K562 (cell line): ENCODE results near the gene S100A7A. TPM values are rescaled to one million over a fixed set of nuclear protein-coding genes. Genes with fewer than 3 reads are reported as not detected.

Experiments
- ASH1L ChIP-seq: fragments of 450-650 bp; IDR thresholded peaks from 2 replicates; pipeline ENCODE4 v1.6.1; 2018; ENCODE audit warnings: borderline replicate concordance, mild to moderate bottlenecking, low read depth; ENCODE audit not compliant: partially characterized antibody
- COPS2 ChIP-seq: fragments of 450-650 bp; conservative IDR thresholded peaks from 2 replicates; pipeline ENCODE4 v1.6.1; 2016; ENCODE audit warnings: mild to moderate bottlenecking, moderate library complexity
- HIVEP1 ChIP-seq: fragments of 250-450 bp; sonication (Bioruptor Pico); IDR thresholded peaks from 2 replicates; pipeline ENCODE4 v1.4.0; 2020; ENCODE audit warnings: mild to moderate bottlenecking
- HNRNPL ChIP-seq: fragments of 200-400 bp; formaldehyde crosslinking; IDR thresholded peaks from 2 replicates; pipeline ENCODE4 v1.6.1; 2017; ENCODE audit warnings: low read depth, mild to moderate bottlenecking, low read length
- MED1 ChIP-seq: sonication (generic); formaldehyde crosslinking; IDR thresholded peaks from 2 replicates; pipeline ENCODE4 v1.8.1; 2023; ENCODE audit warnings: missing genetic modification reagents, borderline replicate concordance
- NBN ChIP-seq: fragments of 450-650 bp; IDR thresholded peaks from 2 replicates; pipeline ENCODE4 v1.6.1; 2016; ENCODE audit warnings: low read depth, mild to moderate bottlenecking
- STAG1 ChIP-seq: sonication (generic); formaldehyde crosslinking; IDR thresholded peaks from 2 replicates; pipeline ENCODE4 v1.5.0; 2020; ENCODE audit warnings: missing genetic modification reagents, borderline replicate concordance
- XRCC5 ChIP-seq: fragments of 200-400 bp; formaldehyde crosslinking; IDR thresholded peaks from 2 replicates; pipeline ENCODE4 v1.6.1; 2017; ENCODE audit warnings: low read depth, mild to moderate bottlenecking, low read length
- ZNF551 ChIP-seq: fragments of 250-450 bp; sonication (Bioruptor Pico); IDR thresholded peaks from 2 replicates; pipeline ENCODE4 v1.5.0; 2021; ENCODE audit warnings: mild to moderate bottlenecking, moderate library complexity
- polyA plus RNA-seq, 8 experiments: library from polyadenylated mRNA; depleted of rRNA in 4 of 8; stranded (reverse) in 5 of 8; unstranded in 3 of 8; fragments of >200 nt; fragmentation: Nextera tagmentation in 2 of 8; fragmentation: Illumina TruSeq in 1 of 8; extraction: Ambion mirVana in 2 of 8; extraction: Trizol in 1 of 8; gene quantifications; 2 replicates each; pipeline versions ENCODE4 v1.2.1 to v1.2.3, GENCODE V29; 2011 to 2014; ENCODE audit warnings: inconsistent platforms in 1 of 8, missing spikeins in 1 of 8
- total RNA-seq, 7 experiments: library from RNA; depleted of rRNA in 6 of 7; stranded (reverse); fragments of >200 nt in 6 of 7; fragmentation: Illumina TruSeq in 2 of 7; extraction: Trizol in 2 of 7; gene quantifications; 2 replicates each; pipeline versions ENCODE4 v1.2.1 to v1.2.3, GENCODE V29; 2011 to 2021; ENCODE audit warnings: low replicate concordance in 1 of 7
- TF ChIP-seq, protein P1 (sequence below): fragments of 450-650 bp; IDR thresholded peaks from 2 replicates; pipeline ENCODE4 v1.6.1; 2016; ENCODE audit warnings: mild to moderate bottlenecking, moderate library complexity
- TF ChIP-seq, protein P2 (sequence below): sonication (generic); formaldehyde crosslinking; IDR thresholded peaks from 2 replicates; pipeline ENCODE4 v1.8.1; 2023; ENCODE audit warnings: mild to moderate bottlenecking, missing genetic modification reagents, moderate library complexity
- TF ChIP-seq, protein P3 (sequence below): fragments of 250-450 bp; sonication (Bioruptor Pico); IDR thresholded peaks from 2 replicates; pipeline ENCODE4 v1.5.0; 2021; ENCODE audit warnings: mild to moderate bottlenecking, borderline replicate concordance

The S100A7A gene
- total and polyA plus RNA-seq, 9 of the 15 experiments (the other 6 are each of a cell fraction or from before 2014, with no cell fraction given): not detected

DNA sequence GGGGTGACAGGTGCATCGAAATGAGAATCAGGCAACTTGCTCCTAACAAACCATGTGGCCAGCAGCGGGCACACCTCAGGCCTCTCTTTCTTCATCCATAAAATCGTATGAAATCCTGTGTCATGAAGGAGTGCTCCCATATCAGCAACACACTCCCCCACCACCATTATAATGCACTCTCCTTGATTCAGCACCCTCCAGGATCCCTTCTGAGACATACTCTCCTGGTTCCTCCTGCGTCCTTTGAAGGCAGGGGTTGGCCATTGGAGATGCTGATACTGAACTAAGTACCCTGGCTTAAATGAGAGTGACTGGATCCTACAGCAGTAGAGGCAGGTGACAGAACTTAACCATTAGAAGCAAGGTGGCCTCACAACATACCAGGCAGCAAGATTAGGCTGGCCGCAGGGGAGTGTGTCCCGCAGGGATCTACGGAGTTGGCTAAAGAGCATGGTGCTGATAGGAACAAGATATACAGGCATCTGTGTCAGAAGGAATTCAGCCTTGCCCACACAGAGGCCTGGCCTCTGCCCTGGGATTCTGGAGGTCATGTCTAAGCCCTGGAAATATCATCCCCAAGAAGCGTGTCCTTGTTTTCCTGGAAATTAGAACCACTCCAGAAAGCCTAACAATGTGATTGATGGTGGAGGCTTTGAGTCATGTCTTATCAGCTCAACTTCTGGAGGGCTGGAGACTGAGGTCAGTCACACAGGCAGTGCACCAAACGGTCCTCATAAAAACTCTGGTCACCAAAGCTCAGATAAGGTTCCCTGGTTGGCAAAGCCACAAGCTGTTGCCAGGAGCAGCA lies 16.8 kb downstream of the S100A7A start (continued):
- TF ChIP-seq, protein P1, sequence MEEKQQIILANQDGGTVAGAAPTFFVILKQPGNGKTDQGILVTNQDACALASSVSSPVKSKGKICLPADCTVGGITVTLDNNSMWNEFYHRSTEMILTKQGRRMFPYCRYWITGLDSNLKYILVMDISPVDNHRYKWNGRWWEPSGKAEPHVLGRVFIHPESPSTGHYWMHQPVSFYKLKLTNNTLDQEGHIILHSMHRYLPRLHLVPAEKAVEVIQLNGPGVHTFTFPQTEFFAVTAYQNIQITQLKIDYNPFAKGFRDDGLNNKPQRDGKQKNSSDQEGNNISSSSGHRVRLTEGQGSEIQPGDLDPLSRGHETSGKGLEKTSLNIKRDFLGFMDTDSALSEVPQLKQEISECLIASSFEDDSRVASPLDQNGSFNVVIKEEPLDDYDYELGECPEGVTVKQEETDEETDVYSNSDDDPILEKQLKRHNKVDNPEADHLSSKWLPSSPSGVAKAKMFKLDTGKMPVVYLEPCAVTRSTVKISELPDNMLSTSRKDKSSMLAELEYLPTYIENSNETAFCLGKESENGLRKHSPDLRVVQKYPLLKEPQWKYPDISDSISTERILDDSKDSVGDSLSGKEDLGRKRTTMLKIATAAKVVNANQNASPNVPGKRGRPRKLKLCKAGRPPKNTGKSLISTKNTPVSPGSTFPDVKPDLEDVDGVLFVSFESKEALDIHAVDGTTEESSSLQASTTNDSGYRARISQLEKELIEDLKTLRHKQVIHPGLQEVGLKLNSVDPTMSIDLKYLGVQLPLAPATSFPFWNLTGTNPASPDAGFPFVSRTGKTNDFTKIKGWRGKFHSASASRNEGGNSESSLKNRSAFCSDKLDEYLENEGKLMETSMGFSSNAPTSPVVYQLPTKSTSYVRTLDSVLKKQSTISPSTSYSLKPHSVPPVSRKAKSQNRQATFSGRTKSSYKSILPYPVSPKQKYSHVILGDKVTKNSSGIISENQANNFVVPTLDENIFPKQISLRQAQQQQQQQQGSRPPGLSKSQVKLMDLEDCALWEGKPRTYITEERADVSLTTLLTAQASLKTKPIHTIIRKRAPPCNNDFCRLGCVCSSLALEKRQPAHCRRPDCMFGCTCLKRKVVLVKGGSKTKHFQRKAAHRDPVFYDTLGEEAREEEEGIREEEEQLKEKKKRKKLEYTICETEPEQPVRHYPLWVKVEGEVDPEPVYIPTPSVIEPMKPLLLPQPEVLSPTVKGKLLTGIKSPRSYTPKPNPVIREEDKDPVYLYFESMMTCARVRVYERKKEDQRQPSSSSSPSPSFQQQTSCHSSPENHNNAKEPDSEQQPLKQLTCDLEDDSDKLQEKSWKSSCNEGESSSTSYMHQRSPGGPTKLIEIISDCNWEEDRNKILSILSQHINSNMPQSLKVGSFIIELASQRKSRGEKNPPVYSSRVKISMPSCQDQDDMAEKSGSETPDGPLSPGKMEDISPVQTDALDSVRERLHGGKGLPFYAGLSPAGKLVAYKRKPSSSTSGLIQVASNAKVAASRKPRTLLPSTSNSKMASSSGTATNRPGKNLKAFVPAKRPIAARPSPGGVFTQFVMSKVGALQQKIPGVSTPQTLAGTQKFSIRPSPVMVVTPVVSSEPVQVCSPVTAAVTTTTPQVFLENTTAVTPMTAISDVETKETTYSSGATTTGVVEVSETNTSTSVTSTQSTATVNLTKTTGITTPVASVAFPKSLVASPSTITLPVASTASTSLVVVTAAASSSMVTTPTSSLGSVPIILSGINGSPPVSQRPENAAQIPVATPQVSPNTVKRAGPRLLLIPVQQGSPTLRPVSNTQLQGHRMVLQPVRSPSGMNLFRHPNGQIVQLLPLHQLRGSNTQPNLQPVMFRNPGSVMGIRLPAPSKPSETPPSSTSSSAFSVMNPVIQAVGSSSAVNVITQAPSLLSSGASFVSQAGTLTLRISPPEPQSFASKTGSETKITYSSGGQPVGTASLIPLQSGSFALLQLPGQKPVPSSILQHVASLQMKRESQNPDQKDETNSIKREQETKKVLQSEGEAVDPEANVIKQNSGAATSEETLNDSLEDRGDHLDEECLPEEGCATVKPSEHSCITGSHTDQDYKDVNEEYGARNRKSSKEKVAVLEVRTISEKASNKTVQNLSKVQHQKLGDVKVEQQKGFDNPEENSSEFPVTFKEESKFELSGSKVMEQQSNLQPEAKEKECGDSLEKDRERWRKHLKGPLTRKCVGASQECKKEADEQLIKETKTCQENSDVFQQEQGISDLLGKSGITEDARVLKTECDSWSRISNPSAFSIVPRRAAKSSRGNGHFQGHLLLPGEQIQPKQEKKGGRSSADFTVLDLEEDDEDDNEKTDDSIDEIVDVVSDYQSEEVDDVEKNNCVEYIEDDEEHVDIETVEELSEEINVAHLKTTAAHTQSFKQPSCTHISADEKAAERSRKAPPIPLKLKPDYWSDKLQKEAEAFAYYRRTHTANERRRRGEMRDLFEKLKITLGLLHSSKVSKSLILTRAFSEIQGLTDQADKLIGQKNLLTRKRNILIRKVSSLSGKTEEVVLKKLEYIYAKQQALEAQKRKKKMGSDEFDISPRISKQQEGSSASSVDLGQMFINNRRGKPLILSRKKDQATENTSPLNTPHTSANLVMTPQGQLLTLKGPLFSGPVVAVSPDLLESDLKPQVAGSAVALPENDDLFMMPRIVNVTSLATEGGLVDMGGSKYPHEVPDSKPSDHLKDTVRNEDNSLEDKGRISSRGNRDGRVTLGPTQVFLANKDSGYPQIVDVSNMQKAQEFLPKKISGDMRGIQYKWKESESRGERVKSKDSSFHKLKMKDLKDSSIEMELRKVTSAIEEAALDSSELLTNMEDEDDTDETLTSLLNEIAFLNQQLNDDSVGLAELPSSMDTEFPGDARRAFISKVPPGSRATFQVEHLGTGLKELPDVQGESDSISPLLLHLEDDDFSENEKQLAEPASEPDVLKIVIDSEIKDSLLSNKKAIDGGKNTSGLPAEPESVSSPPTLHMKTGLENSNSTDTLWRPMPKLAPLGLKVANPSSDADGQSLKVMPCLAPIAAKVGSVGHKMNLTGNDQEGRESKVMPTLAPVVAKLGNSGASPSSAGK: no peak
- no peak for TF ChIP-seq HNRNPL
- TF ChIP-seq NBN: peak; percentile 80
- TF ChIP-seq, protein P2, sequence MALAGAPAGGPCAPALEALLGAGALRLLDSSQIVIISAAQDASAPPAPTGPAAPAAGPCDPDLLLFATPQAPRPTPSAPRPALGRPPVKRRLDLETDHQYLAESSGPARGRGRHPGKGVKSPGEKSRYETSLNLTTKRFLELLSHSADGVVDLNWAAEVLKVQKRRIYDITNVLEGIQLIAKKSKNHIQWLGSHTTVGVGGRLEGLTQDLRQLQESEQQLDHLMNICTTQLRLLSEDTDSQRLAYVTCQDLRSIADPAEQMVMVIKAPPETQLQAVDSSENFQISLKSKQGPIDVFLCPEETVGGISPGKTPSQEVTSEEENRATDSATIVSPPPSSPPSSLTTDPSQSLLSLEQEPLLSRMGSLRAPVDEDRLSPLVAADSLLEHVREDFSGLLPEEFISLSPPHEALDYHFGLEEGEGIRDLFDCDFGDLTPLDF (CRISPR knock-in tag): no peak
- TF ChIP-seq, protein P3, sequence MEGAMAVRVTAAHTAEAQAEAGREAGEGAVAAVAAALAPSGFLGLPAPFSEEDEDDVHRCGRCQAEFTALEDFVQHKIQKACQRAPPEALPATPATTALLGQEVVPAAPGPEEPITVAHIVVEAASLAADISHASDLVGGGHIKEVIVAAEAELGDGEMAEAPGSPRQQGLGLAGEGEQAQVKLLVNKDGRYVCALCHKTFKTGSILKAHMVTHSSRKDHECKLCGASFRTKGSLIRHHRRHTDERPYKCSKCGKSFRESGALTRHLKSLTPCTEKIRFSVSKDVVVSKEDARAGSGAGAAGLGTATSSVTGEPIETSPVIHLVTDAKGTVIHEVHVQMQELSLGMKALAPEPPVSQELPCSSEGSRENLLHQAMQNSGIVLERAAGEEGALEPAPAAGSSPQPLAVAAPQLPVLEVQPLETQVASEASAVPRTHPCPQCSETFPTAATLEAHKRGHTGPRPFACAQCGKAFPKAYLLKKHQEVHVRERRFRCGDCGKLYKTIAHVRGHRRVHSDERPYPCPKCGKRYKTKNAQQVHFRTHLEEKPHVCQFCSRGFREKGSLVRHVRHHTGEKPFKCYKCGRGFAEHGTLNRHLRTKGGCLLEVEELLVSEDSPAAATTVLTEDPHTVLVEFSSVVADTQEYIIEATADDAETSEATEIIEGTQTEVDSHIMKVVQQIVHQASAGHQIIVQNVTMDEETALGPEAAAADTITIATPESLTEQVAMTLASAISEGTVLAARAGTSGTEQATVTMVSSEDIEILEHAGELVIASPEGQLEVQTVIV (CRISPR knock-in tag): no peak
- TF ChIP-seq MED1 (CRISPR knock-in tag): no peak
- no peak for TF ChIP-seq XRCC5
- TF ChIP-seq COPS2: no peak
- no peak for TF ChIP-seq STAG1 (CRISPR knock-in tag)
- TF ChIP-seq HIVEP1 (CRISPR knock-in tag): 0 out of 2 replicates have a peak, but pooled peaks have one; percentile 41
- TF ChIP-seq ASH1L: no peak
- no peak for TF ChIP-seq ZNF551 (CRISPR knock-in tag)
